BLaER1 (cell line): ENCODE results near the gene MSANTD2.

Experiments used
- H3K27ac ChIP-seq: shearing (Covaris generic); formaldehyde crosslinking; 2 replicates; pipeline ENCODE4 v1.8.1; 2022
- H3K27me3 ChIP-seq: shearing (Covaris generic); formaldehyde crosslinking; 2 replicates; pipeline ENCODE4 v1.8.1; 2022
- H3K36me3 ChIP-seq: shearing (Covaris generic); formaldehyde crosslinking; 2 replicates; pipeline ENCODE4 v1.8.1; 2022
- H3K4me1 ChIP-seq: shearing (Covaris generic); formaldehyde crosslinking; 2 replicates; pipeline ENCODE4 v1.8.1; 2022
- H3K4me2 ChIP-seq: shearing (Covaris generic); formaldehyde crosslinking; 2 replicates; pipeline ENCODE4 v1.8.1; 2022
- H3K4me3 ChIP-seq: shearing (Covaris generic); formaldehyde crosslinking; 2 replicates; pipeline ENCODE4 v1.8.1; 2022
- H3K9ac ChIP-seq: shearing (Covaris generic); formaldehyde crosslinking; 2 replicates; pipeline ENCODE4 v1.8.1; 2022
- H3K9me3 ChIP-seq: shearing (Covaris generic); formaldehyde crosslinking; 2 replicates; pipeline ENCODE4 v1.8.1; 2022
- H4K20me1 ChIP-seq: shearing (Covaris generic); formaldehyde crosslinking; 2 replicates; pipeline ENCODE4 v1.8.1; 2022
- Cebpa-rat ChIP-seq: shearing (Covaris generic); IDR thresholded peaks from 2 replicates; pipeline ENCODE4 v1.8.1; 2022

Gene MSANTD2

GRCh38 chr11:124748481-124749343, 51.5 kb downstream of the MSANTD2 start:
- H3K27ac ChIP-seq: no peak overlapping the region
- no peak for TF ChIP-seq Cebpa-rat
- no peak overlapping the region for H3K9ac ChIP-seq
- H3K36me3 ChIP-seq: peaks cover 8% of the 10 kb centered on the region; the same call in 1 of the 2 replicates
- no peaks in the 10 kb centered on the region for H3K9me3 ChIP-seq
- peaks cover 7% of the 10 kb centered on the region; the same call in 1 of the 2 replicates for H4K20me1 ChIP-seq
- H3K4me2 ChIP-seq: no peak overlapping the region; the same call in 1 of the 2 replicates
- peaks cover 45% of the 10 kb centered on the region for H3K4me1 ChIP-seq
- H3K4me3 ChIP-seq: no peak overlapping the region
- no peaks in the 10 kb centered on the region for H3K27me3 ChIP-seq

GRCh38 chr11:124748100-124748418, 52.1 kb downstream of the MSANTD2 start:
- H3K27ac ChIP-seq: no peak overlapping the region
- H3K4me3 ChIP-seq: no peak overlapping the region
- peaks cover 40% of the 10 kb centered on the region for H3K4me1 ChIP-seq
- H3K27me3 ChIP-seq: no peaks in the 10 kb centered on the region
- peaks cover 9% of the 10 kb centered on the region; the same call in 1 of the 2 replicates for H4K20me1 ChIP-seq
- no peak overlapping the region for H3K9ac ChIP-seq
- no peaks in the 10 kb centered on the region for H3K9me3 ChIP-seq
- H3K4me2 ChIP-seq: no peak overlapping the region; the same call in 1 of the 2 replicates
- peaks cover 1% of the 10 kb centered on the region; the same call in 1 of the 2 replicates for H3K36me3 ChIP-seq
- no peak for TF ChIP-seq Cebpa-rat

- Histone ChIP-seq H3K4me2 (peak overlapping the region; percentile 95), H4K20me1 (peaks cover 13% of the 10 kb centered on the region; the same call in 1 of the 2 replicates), H3K4me3 (no peak overlapping the region), H3K4me1 (peaks cover 35% of the 10 kb centered on the region), H3K36me3 (peaks cover 5% of the 10 kb centered on the region; the same call in 1 of the 2 replicates), H3K9ac (no peak overlapping the region), H3K27ac (no peak overlapping the region), H3K27me3 (no peaks in the 10 kb centered on the region), H3K9me3 (no peaks in the 10 kb centered on the region)
- TF ChIP-seq Cebpa-rat: no peak
These were observed 52.7 kb downstream of the MSANTD2 start for GRCh38 chr11:124747406-124748099.

GRCh38 chr11:124746621-124747243, 53.5 kb downstream of the MSANTD2 start:
- peak overlapping the region; percentile 69 for H3K4me3 ChIP-seq
- no peaks in the 10 kb centered on the region for H3K27me3 ChIP-seq
- H3K9me3 ChIP-seq: no peaks in the 10 kb centered on the region
- peaks cover 34% of the 10 kb centered on the region for H3K4me1 ChIP-seq
- H3K4me2 ChIP-seq: peak overlapping the region; percentile 95
- H3K36me3 ChIP-seq: peaks cover 5% of the 10 kb centered on the region; the same call in 1 of the 2 replicates
- H3K9ac ChIP-seq: peak overlapping the region; percentile 64
- peaks cover 18% of the 10 kb centered on the region; the same call in 1 of the 2 replicates for H4K20me1 ChIP-seq
- no peak for TF ChIP-seq Cebpa-rat
- H3K27ac ChIP-seq: peak overlapping the region; percentile 49

GRCh38 chr11:124745835-124746620, 54.2 kb downstream of the MSANTD2 start:
- no peaks in the 10 kb centered on the region for H3K9me3 ChIP-seq
- peak overlapping the region; percentile 69 for H3K4me3 ChIP-seq
- H3K36me3 ChIP-seq: peaks cover 5% of the 10 kb centered on the region; the same call in 1 of the 2 replicates
- peak overlapping the region; percentile 49 for H3K27ac ChIP-seq
- no peaks in the 10 kb centered on the region for H3K27me3 ChIP-seq
- H3K9ac ChIP-seq: peak overlapping the region; percentile 64
- H3K4me1 ChIP-seq: peaks cover 41% of the 10 kb centered on the region
- TF ChIP-seq Cebpa-rat: no peak
- peak overlapping the region; percentile 95 for H3K4me2 ChIP-seq
- peaks cover 25% of the 10 kb centered on the region; the same call in 1 of the 2 replicates for H4K20me1 ChIP-seq

GRCh38 chr11:124745270-124745834, 54.9 kb downstream of the MSANTD2 start:
- Histone ChIP-seq H3K36me3 (peaks cover 5% of the 10 kb centered on the region; the same call in 1 of the 2 replicates), H4K20me1 (peaks cover 31% of the 10 kb centered on the region; the same call in 1 of the 2 replicates), H3K27me3 (no peaks in the 10 kb centered on the region), H3K4me3 (peak overlapping the region; percentile 69), H3K4me2 (peak overlapping the region; percentile 95), H3K4me1 (peaks cover 48% of the 10 kb centered on the region), H3K9me3 (no peaks in the 10 kb centered on the region), H3K27ac (no peak overlapping the region), H3K9ac (no peak overlapping the region)
- TF ChIP-seq Cebpa-rat: no peak

- peaks cover 5% of the 10 kb centered on the region; the same call in 1 of the 2 replicates for H3K36me3 ChIP-seq
- peaks cover 31% of the 10 kb centered on the region; the same call in 1 of the 2 replicates for H4K20me1 ChIP-seq
- H3K9me3 ChIP-seq: no peaks in the 10 kb centered on the region
- no peak overlapping the region for H3K27ac ChIP-seq
- H3K27me3 ChIP-seq: no peaks in the 10 kb centered on the region
- no peak overlapping the region for H3K4me3 ChIP-seq
- no peak overlapping the region for H3K9ac ChIP-seq
- H3K4me1 ChIP-seq: peaks cover 47% of the 10 kb centered on the region
- TF ChIP-seq Cebpa-rat: no peak
- no peak overlapping the region for H3K4me2 ChIP-seq
These were observed 57.2 kb downstream of the MSANTD2 start for GRCh38 chr11:124743050-124743449.

- Histone ChIP-seq H3K36me3 (peaks cover 5% of the 10 kb centered on the region; the same call in 1 of the 2 replicates), H3K27me3 (no peaks in the 10 kb centered on the region), H3K4me2 (no peak overlapping the region), H3K4me1 (peaks cover 45% of the 10 kb centered on the region), H4K20me1 (peaks cover 31% of the 10 kb centered on the region; the same call in 1 of the 2 replicates), H3K9ac (no peak overlapping the region), H3K27ac (no peak overlapping the region), H3K9me3 (no peaks in the 10 kb centered on the region), H3K4me3 (no peak overlapping the region)
- no peak for TF ChIP-seq Cebpa-rat
These were observed 57.7 kb downstream of the MSANTD2 start for GRCh38 chr11:124742555-124742954.
